K562 (cell line): ENCODE results near the gene FBXL13. TPM values are rescaled to one million over a fixed set of nuclear protein-coding genes. Genes with fewer than 3 reads are reported as not detected.
A peak's percentile ranks its signal among the peaks of the same experiment; 100 is the strongest.

Source experiments
- ATAC-seq: fragments of 200-7000 bp; cut with Tn5 transposase; 3 replicates; pipeline ENCODE4 v1.9.1; 2020; ENCODE audit warnings: moderate library complexity
- BruUV-seq: library from RNA; stranded (reverse); fragments of 400-500 nt; replicated peaks from 2 replicates; lab custom pipeline; 2021; lab: Mats Ljungman, UMichigan
- CTCF ChIA-PET: fragments of 300-600 bp; formaldehyde crosslinking; extraction: SDS; loops from one replicate; lab custom pipeline; 2021; ENCODE audit warnings: low intra/inter-chr PET ratio; lab: Yijun Ruan, JAX
- POLR2A ChIA-PET: fragments of 300-600, 350-650 bp; sonication (Branson Sonifier 250); formaldehyde crosslinking; extraction: SDS; loops from one replicate; lab custom pipeline; 2021; ENCODE audit warnings: antibody characterized with exemption, inconsistent platforms; lab: Yijun Ruan, JAX
- DNase-seq, 4 experiments: peaks; one replicate each; pipeline versions ENCODE4 v3.0.0 to v3.0.0-alpha.2; 2011 to 2018; ENCODE audit warnings: low spot score in 3 of 4, mixed read lengths in 3 of 4; ENCODE audit errors: extremely low read depth in 1 of 4
- FAIRE-seq: peaks from 2 replicates; lab custom pipeline; 2011; peaks lifted over from hg19 to GRCh38; lab: Jason Lieb, UNC
- H2AFZ ChIP-seq: 2 replicates; pipeline ENCODE4 v1.6.0; 2011; ENCODE audit warnings: low read depth, low read length, control low read depth, inconsistent platforms
- H3K27ac ChIP-seq: fragments of 200-600 bp; 3 replicates; pipeline ENCODE4 v1.8.0; 2011; ENCODE audit warnings: low read depth, mild to moderate bottlenecking, control low read depth, inconsistent platforms, low read length, moderate library complexity, mixed read lengths; ENCODE audit errors: extremely low read depth
- H3K27me3 ChIP-seq, 2 experiments: fragments of 300-600 bp in 1 of 2; 2 replicates in 1 of 2; 3 replicates in 1 of 2; pipeline versions ENCODE4 v1.6.0 to v1.8.0; 2011; ENCODE audit warnings: inconsistent platforms in 2 of 2, low read length in 2 of 2, mild to moderate bottlenecking in 1 of 2, mixed read lengths in 1 of 2, moderate library complexity in 1 of 2; ENCODE audit not compliant: control insufficient read depth in 2 of 2, insufficient read depth in 2 of 2
- H3K36me3 ChIP-seq: fragments of 300-600 bp; 3 replicates; pipeline ENCODE4 v1.8.0; 2011; ENCODE audit warnings: mild to moderate bottlenecking, low read length, inconsistent platforms; ENCODE audit not compliant: control insufficient read depth, insufficient read depth
- H3K4me1 ChIP-seq, 2 experiments: fragments of 200-600 bp in 1 of 2; replicated peaks in 1 of 2; 2 replicates in 1 of 2; 3 replicates in 1 of 2; pipeline versions ENCODE4 v1.5.1 to v1.8.0; 2011; ENCODE audit warnings: inconsistent platforms in 2 of 2, low read length in 2 of 2, mild to moderate bottlenecking in 1 of 2, mixed read lengths in 1 of 2, moderate library complexity in 1 of 2; ENCODE audit not compliant: control insufficient read depth in 2 of 2, insufficient read depth in 2 of 2
- H3K4me2 ChIP-seq: 2 replicates; pipeline ENCODE4 v1.6.1; 2011; ENCODE audit warnings: low read length, control low read depth, inconsistent platforms, mixed read lengths; ENCODE audit not compliant: insufficient read depth
- H3K4me3 ChIP-seq: fragments of 200-600 bp; sonication (generic), shearing (Covaris generic); 2 replicates; pipeline ENCODE4 v1.5.1; 2016; ENCODE audit warnings: control low read depth, inconsistent platforms
- H3K79me2 ChIP-seq: fragments of 200-600 bp; 3 replicates; pipeline ENCODE4 v1.8.0; 2011; ENCODE audit warnings: low read length, inconsistent platforms; ENCODE audit not compliant: control insufficient read depth, insufficient read depth
- H3K9ac ChIP-seq, 2 experiments: 2 replicates each; pipeline versions ENCODE4 v1.6.0 to v1.6.1; 2011; ENCODE audit warnings: low read depth in 2 of 2, low read length in 2 of 2, control low read depth in 1 of 2, inconsistent platforms in 1 of 2, mild to moderate bottlenecking in 1 of 2, mixed read lengths in 1 of 2; ENCODE audit not compliant: insufficient read depth in 1 of 2
- H3K9me1 ChIP-seq: one replicate; pipeline ENCODE4 v1.6.0; 2011; ENCODE audit warnings: inconsistent platforms, mild to moderate bottlenecking, low read length, moderate library complexity; ENCODE audit not compliant: control insufficient read depth, insufficient read depth
- H3K9me3 ChIP-seq: replicated peaks from 2 replicates; pipeline ENCODE4 v1.5.1; 2011; ENCODE audit warnings: low read depth, low read length, inconsistent platforms; ENCODE audit not compliant: control insufficient read depth, insufficient read depth
- H4K20me1 ChIP-seq: replicated peaks from 2 replicates; pipeline ENCODE4 v1.6.1; 2011; ENCODE audit warnings: low read length, inconsistent platforms, mixed read lengths; ENCODE audit not compliant: control insufficient read depth, insufficient read depth
- CHD2 ChIP-seq: IDR thresholded peaks from 2 replicates; pipeline ENCODE4 v1.6.1; 2011; ENCODE audit warnings: low read depth, low read length
- KHSRP ChIP-seq: fragments of 450-650 bp; IDR thresholded peaks from 2 replicates; pipeline ENCODE4 v1.6.1; 2017
- PHF8 ChIP-seq: fragments of 200-600 bp; sonication (generic); IDR thresholded peaks from 2 replicates; pipeline ENCODE4 v1.6.1; 2012; ENCODE audit warnings: mixed run types, mild to moderate bottlenecking, inconsistent platforms, low read length, moderate library complexity, borderline replicate concordance
- POLR2H ChIP-seq: IDR thresholded peaks from 2 replicates; pipeline ENCODE4 v1.6.1; 2016; ENCODE audit warnings: missing genetic modification characterization, low read depth, mild to moderate bottlenecking, control low read depth, missing compliant biosample characterization, moderate library complexity
- WGBS: fragments of 100-300 bp; shearing (Covaris generic); methylation state at CpG from one replicate; pipeline ENCODE4 v1.1.6; 2016; ENCODE audit warnings: low coverage, mixed read lengths; ENCODE audit not compliant: insufficient coverage; ENCODE audit errors: missing lambda C conversion rate; 5-methylcytosine and 5-hydroxymethylcytosine counted together
- in situ Hi-C: fragments of 300-500 bp; cut with MboI; formaldehyde crosslinking; loops from 4 replicates; pipeline ENCODE4 v1.15.0; 2018; ENCODE audit warnings: inconsistent platforms, mixed read lengths
- intact Hi-C: fragments of 100-400 bp; cut with micrococcal nuclease; formaldehyde crosslinking; loops from 2 replicates; pipeline ENCODE4 v1.14.2; 2022
- polyA plus RNA-seq, 8 experiments: library from polyadenylated mRNA; depleted of rRNA in 4 of 8; stranded (reverse) in 5 of 8; unstranded in 3 of 8; fragments of >200 nt; fragmentation: Nextera tagmentation in 2 of 8; fragmentation: Illumina TruSeq in 1 of 8; extraction: Ambion mirVana in 2 of 8; extraction: Trizol in 1 of 8; gene quantifications; 2 replicates each; pipeline versions ENCODE4 v1.2.1 to v1.2.3, GENCODE V29; 2011 to 2014; ENCODE audit warnings: inconsistent platforms in 1 of 8, missing spikeins in 1 of 8
- total RNA-seq, 7 experiments: library from RNA; depleted of rRNA in 6 of 7; stranded (reverse); fragments of >200 nt in 6 of 7; fragmentation: Illumina TruSeq in 2 of 7; extraction: Trizol in 2 of 7; gene quantifications; 2 replicates each; pipeline versions ENCODE4 v1.2.1 to v1.2.3, GENCODE V29; 2011 to 2021; ENCODE audit warnings: low replicate concordance in 1 of 7
- TF ChIP-seq, protein P1 (sequence below), 2 experiments: fragments of 450-650 bp in 1 of 2; sonication (generic) in 1 of 2; formaldehyde crosslinking in 1 of 2; IDR thresholded peaks in 1 of 2; conservative IDR thresholded peaks in 1 of 2; 2 replicates each; pipeline versions ENCODE4 v1.6.1 to v1.8.1; 2016 to 2023; ENCODE audit warnings: mild to moderate bottlenecking in 2 of 2, moderate library complexity in 2 of 2, inconsistent platforms in 1 of 2, missing genetic modification reagents in 1 of 2

FBXL13 gene
- total and polyA plus RNA-seq, 9 of the 15 experiments (the other 6 are each of a cell fraction or from before 2014, with no cell fraction given), result 16.3 to 55.0 (median 25.4) TPM

DNA sequence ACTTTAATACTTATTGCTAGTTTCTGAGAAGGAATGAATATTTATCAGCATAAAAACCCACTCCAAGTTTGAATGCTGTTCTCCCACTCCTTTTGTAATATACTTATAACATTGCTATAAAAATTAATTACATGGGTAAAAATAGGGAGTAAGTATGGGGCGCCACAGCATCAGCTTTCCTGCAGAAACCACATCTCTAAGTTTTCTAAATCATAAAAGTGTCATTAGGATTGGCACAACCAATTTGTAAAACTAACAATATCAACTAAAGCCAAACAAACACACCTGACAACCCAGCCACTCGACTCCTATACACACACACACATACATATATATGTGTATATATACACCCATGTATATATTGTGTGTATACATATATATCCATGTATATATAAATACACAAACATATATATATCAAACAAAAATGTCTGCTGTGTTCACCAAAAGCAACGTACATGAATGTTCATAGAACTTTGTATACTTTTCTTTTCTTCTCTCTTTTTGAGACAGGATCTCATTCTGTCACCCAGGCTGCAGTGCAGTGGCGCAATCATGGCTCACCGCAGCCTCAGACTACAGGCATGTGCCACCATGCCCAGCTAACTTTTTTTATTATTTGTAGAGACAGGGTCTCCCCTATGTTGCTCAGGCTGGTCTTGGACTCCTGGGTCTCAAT lies 176.6 kb downstream of the FBXL13 start (continued):
- TF ChIP-seq CHD2, result no peak

DNA sequence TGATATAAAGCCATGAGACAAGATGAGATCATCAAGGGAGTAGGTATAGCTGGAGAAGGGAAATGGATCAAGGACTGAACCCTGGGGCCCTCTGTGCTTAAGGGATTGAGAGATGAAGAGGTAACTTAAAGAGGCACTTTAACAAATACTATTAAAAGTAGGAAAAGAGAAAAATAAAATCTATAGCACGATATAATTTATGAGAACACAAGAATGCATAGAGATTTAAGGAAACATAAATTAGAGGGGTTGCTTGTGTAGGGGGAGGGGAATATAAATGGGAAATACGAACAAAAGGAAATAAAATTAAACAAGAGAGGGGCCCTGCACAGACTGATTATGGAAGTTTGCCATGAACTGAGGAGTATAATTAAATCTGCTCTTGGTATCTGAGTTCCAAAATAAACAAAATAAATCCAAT lies 177.4 kb downstream of the FBXL13 start:
- H3K4me1 ChIP-seq, result peaks cover 0 to 7% of the 10 kb centered on the region in 2 experiments; a peak in 2 of 5 replicates
- no peak overlapping the region for H3K4me2 ChIP-seq
- WGBS, result 78% methylated on average over 2 of the region's 2 CpGs
- H3K9me3 ChIP-seq, result no peaks in the 10 kb centered on the region
- no peak for FAIRE-seq
- ATAC-seq, result no peak
- intact Hi-C loops, result no loop called here
- ChIA-PET POLR2A (no interaction called here), CTCF (no interaction called here)
- H3K27ac ChIP-seq, result no peak overlapping the region
- no peak for DNase-seq
- no peaks in the 10 kb centered on the region for H3K9me1 ChIP-seq
- H2AFZ ChIP-seq, result no peak overlapping the region
- BruUV-seq, result no TSS peak
- no peak overlapping the region for H3K4me3 ChIP-seq
- H3K27me3 ChIP-seq, result no peaks in the 10 kb centered on the region
- in situ Hi-C loops, result no loop called here
- no peaks in the 10 kb centered on the region for H4K20me1 ChIP-seq
- no peak for TF ChIP-seq PHF8
- TF ChIP-seq POLR2H (tag), result 0 out of 2 replicates have a peak, but pooled peaks have one; percentile 17
- TF ChIP-seq KHSRP, result no peak
- TF ChIP-seq, protein P1, sequence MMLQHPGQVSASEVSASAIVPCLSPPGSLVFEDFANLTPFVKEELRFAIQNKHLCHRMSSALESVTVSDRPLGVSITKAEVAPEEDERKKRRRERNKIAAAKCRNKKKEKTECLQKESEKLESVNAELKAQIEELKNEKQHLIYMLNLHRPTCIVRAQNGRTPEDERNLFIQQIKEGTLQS (IDR thresholded peaks at IDR 0.05), result 0 out of 2 replicates have a peak, but pooled peaks have one; percentile 5
- TF ChIP-seq, protein P1 (CRISPR knock-in tag; conservative IDR thresholded peaks at IDR 0.05), result no peak
- H3K9ac ChIP-seq, result no peak overlapping the region
- H3K36me3 ChIP-seq, result peaks cover 25% of the 10 kb centered on the region; the same call in 2 of the 3 replicates
- H3K79me2 ChIP-seq, result no peaks in the 10 kb centered on the region
